HepG2 (cell line): Measurements from ENCODE around the gene TRPT1. TPM values are rescaled to one million over a fixed set of nuclear protein-coding genes. Genes with fewer than 3 reads are reported as not detected.

ENCODE experiments used
- ATAC-seq: fragments of 200-7000 bp; cut with Tn5 transposase; 3 replicates; pipeline ENCODE4 v1.9.1; 2020; ENCODE audit warnings: mild to moderate bottlenecking, moderate library complexity
- BruUV-seq: library from RNA; stranded (reverse); fragments of 400-500 nt; replicated peaks from 2 replicates; lab custom pipeline; 2021; lab: Mats Ljungman, UMichigan
- CTCF ChIA-PET: fragments of 300-600 bp; formaldehyde crosslinking; extraction: SDS; loops from one replicate; lab custom pipeline; 2021; ENCODE audit warnings: low total read pairs, inconsistent platforms, low intra/inter-chr PET ratio; lab: Yijun Ruan, JAX
- POLR2A ChIA-PET: fragments of 350-600 bp; sonication (Branson Sonifier 250); formaldehyde crosslinking; loops from one replicate; lab custom pipeline; 2020; ENCODE audit warnings: antibody characterized with exemption, inconsistent platforms; lab: Yijun Ruan, JAX
- DNase-seq: peaks from one replicate; pipeline ENCODE4 v3.0.0-alpha.2; 2015; ENCODE audit warnings: low spot score
- FAIRE-seq: peaks from 3 replicates; lab custom pipeline; 2011; peaks lifted over from hg19 to GRCh38; lab: Jason Lieb, UNC
- H2AFZ ChIP-seq: one replicate; pipeline ENCODE4 v1.6.1; 2011; ENCODE audit warnings: low read length, inconsistent platforms
- H3K27ac ChIP-seq: fragments of 300-600 bp; 3 replicates; pipeline ENCODE4 v1.8.0; 2011; ENCODE audit warnings: mixed run types, mild to moderate bottlenecking, mixed read lengths, low read length, inconsistent platforms; ENCODE audit not compliant: insufficient read depth; ENCODE audit errors: extremely low read length
- H3K27me3 ChIP-seq, 2 experiments: fragments of 200-600 bp in 1 of 2; 2 replicates in 1 of 2; 3 replicates in 1 of 2; pipeline versions ENCODE4 v1.6.0 to v1.8.0; 2011; ENCODE audit warnings: low read length in 2 of 2, mild to moderate bottlenecking in 2 of 2, moderate library complexity in 2 of 2, inconsistent platforms in 1 of 2; ENCODE audit not compliant: insufficient read depth in 2 of 2, control insufficient read depth in 1 of 2
- H3K36me3 ChIP-seq, 2 experiments: fragments of 200-600 bp in 1 of 2; replicated peaks in 1 of 2; 2 replicates in 1 of 2; 3 replicates in 1 of 2; pipeline versions ENCODE4 v1.5.1 to v1.8.0; 2011; ENCODE audit warnings: low read length in 2 of 2, inconsistent platforms in 1 of 2; ENCODE audit not compliant: insufficient read depth in 2 of 2, control insufficient read depth in 1 of 2
- H3K4me1 ChIP-seq: 2 replicates; pipeline ENCODE4 v1.5.1; 2012; ENCODE audit warnings: low read length, inconsistent platforms; ENCODE audit not compliant: insufficient read depth
- H3K4me2 ChIP-seq: 2 replicates; pipeline ENCODE4 v1.6.0; 2011; ENCODE audit warnings: low read depth, low read length, inconsistent platforms
- H3K4me3 ChIP-seq, 3 experiments: fragments of 200-600 bp in 1 of 3; sonication (generic), shearing (Covaris generic) in 1 of 3; replicated peaks in 1 of 3; 2 replicates each; pipeline ENCODE4 v1.5.1; 2011 to 2016; ENCODE audit warnings: low read length in 3 of 3, inconsistent platforms in 2 of 3, low read depth in 2 of 3, mild to moderate bottlenecking in 2 of 3, control low read depth in 1 of 3, mixed read lengths in 1 of 3; ENCODE audit not compliant: insufficient read depth in 1 of 3
- H3K79me2 ChIP-seq: one replicate; pipeline ENCODE4 v1.6.1; 2011; ENCODE audit warnings: low read length, inconsistent platforms; ENCODE audit not compliant: insufficient read depth
- H3K9ac ChIP-seq: 2 replicates; pipeline ENCODE4 v1.6.0; 2011; ENCODE audit warnings: mild to moderate bottlenecking, low read depth, low read length, inconsistent platforms; ENCODE audit not compliant: insufficient read depth
- H3K9me3 ChIP-seq: 2 replicates; pipeline ENCODE4 v1.5.1; 2012; ENCODE audit warnings: mild to moderate bottlenecking, low read length
- H4K20me1 ChIP-seq: 2 replicates; pipeline ENCODE4 v1.6.0; 2011; ENCODE audit warnings: inconsistent platforms, mild to moderate bottlenecking, low read length, moderate library complexity; ENCODE audit not compliant: insufficient read depth
- KDM6A ChIP-seq: IDR thresholded peaks from 2 replicates; pipeline ENCODE4 v1.6.1; 2016; ENCODE audit warnings: low read depth
- PHB2 ChIP-seq: fragments of 450-650 bp; IDR thresholded peaks from 2 replicates; pipeline ENCODE4 v1.6.1; 2018; ENCODE audit not compliant: partially characterized antibody
- PPARG ChIP-seq: conservative IDR thresholded peaks from 2 replicates; pipeline ENCODE4 v1.6.1; 2016; ENCODE audit warnings: missing biosample characterization, missing genetic modification reagents
- RORA ChIP-seq: sonication (generic); formaldehyde crosslinking; IDR thresholded peaks from 2 replicates; pipeline ENCODE4 v1.5.0; 2020; ENCODE audit warnings: mild to moderate bottlenecking, missing genetic modification reagents, moderate library complexity
- SRSF1 ChIP-seq: fragments of 200-400 bp; formaldehyde crosslinking; optimal IDR thresholded peaks from 2 replicates; pipeline ENCODE3; 2017; ENCODE audit warnings: mild to moderate bottlenecking, low read depth, low read length, moderate library complexity
- TEAD2 ChIP-seq: sonication (generic); formaldehyde crosslinking; IDR thresholded peaks from 2 replicates; pipeline ENCODE4 v1.9.0; 2021; ENCODE audit warnings: missing genetic modification reagents
- ZNF343 ChIP-seq: sonication (generic); formaldehyde crosslinking; IDR thresholded peaks from 2 replicates; pipeline ENCODE4 v1.4.0; 2020; ENCODE audit warnings: mild to moderate bottlenecking, missing genetic modification reagents
- WGBS: methylation state at CpG from one replicate; pipeline ENCODE4 v1.1.6; 2017; ENCODE audit warnings: low lambda C conversion rate; 5-methylcytosine and 5-hydroxymethylcytosine counted together
- in situ Hi-C: cut with HindIII; loops from 2 replicates; pipeline ENCODE4 v1.10.0; 2017; ENCODE audit warnings: low pct_unique_long_range_greater_than_20kb; ENCODE audit not compliant: extremely low pct_ligation_motif_present
- intact Hi-C: fragments of 100-400 bp; cut with micrococcal nuclease; formaldehyde crosslinking; loops from one replicate; pipeline ENCODE4 v1.10.0; 2022; ENCODE audit not compliant: unreplicated experiment
- polyA plus RNA-seq, 8 experiments: library from polyadenylated mRNA; depleted of rRNA in 3 of 8; stranded (reverse) in 7 of 8; unstranded in 1 of 8; fragments of >200 nt; fragmentation: Illumina TruSeq in 4 of 8; extraction: Trizol in 4 of 8; gene quantifications; 2 replicates each; pipeline versions ENCODE4 v1.2.1 to v1.2.3, GENCODE V29; 2011 to 2016; ENCODE audit warnings: low read depth in 4 of 8, missing spikeins in 1 of 8, mixed read lengths in 1 of 8; ENCODE audit not compliant: insufficient read depth in 1 of 8
- total RNA-seq, 5 experiments: library from RNA; depleted of rRNA; stranded (reverse); fragments of >200 nt; fragmentation: Illumina TruSeq; extraction: Trizol; gene quantifications; 2 replicates each; pipeline ENCODE4 v1.2.3, GENCODE V29; 2016; ENCODE audit warnings: low read depth in 1 of 5
- TF ChIP-seq, protein P1 (sequence below): sonication (generic); formaldehyde crosslinking; IDR thresholded peaks from 2 replicates; pipeline ENCODE4 v1.5.0; 2020; ENCODE audit warnings: mild to moderate bottlenecking, missing genetic modification reagents
- TF ChIP-seq, protein P2 (sequence below): sonication (generic); formaldehyde crosslinking; IDR thresholded peaks from 2 replicates; pipeline ENCODE4 v1.4.0; 2020; ENCODE audit warnings: missing genetic modification reagents
- TF ChIP-seq, protein P3 (sequence below): sonication (generic); formaldehyde crosslinking; IDR thresholded peaks from 2 replicates; pipeline ENCODE4 v1.4.0; 2020; ENCODE audit warnings: missing genetic modification reagents, borderline replicate concordance
- TF ChIP-seq, protein P4 (sequence below): sonication (generic); formaldehyde crosslinking; IDR thresholded peaks from 2 replicates; pipeline ENCODE4 v1.8.0; 2022; ENCODE audit warnings: mild to moderate bottlenecking, missing genetic modification reagents, moderate library complexity

TRPT1 gene
- total and polyA plus RNA-seq, 2 of the 13 experiments (the other 11 are each of a cell fraction or from before 2014, with no cell fraction given): 24.8 to 40.7 TPM

DNA sequence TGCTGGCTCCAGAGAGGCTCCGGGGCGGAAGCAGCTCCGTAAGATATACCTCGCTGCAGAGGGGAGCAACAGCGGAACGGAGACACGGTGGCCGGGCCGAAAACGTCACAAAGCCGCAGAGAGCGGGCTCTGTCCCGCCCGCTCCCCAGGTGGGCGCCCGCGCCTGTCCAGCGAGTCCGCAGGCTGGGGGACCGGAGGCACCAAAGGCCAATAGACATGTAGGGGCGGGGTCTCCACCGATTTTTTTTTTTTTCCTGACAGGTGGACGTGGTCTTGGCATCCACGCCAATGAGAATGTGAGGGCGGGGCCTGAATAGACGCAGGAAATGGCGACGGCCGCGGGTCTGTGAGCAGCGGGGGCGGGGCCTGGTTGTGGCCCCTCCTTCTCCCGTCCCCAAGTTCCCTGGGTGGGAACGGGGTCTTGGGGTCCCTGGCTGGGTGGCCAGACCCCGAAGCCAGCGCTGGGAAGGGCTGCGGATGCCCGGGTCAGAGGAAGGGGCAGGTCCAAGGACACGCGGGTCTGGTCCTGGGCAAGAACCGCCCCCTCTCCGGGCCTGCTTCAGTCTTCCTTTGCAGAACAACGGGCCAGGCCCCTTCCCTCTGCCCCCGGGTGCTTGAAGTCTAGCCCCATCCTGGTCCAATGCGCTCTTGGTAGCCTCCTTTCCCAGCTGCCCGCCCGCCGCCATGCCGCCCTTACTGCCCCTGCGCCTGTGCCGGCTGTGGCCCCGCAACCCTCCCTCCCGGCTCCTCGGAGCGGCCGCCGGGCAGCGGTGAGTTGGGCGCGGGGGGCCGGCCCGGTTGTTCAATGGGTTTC lies 4.4 kb upstream of the TRPT1 start, which contains the start of gene DNAJC4:
DNAJC4 (plus strand) TSS at position 378 of the 814 bp plus-strand sequence; CDS start at position 685, 307 bp downstream.
- Histone ChIP-seq H3K4me2 (peak within 1 kb of the TSS; percentile 88), H3K27me3 (no peaks in the 10 kb centered on the region), H3K27ac (peak within 1 kb of the TSS; percentile 75), H3K79me2 (peaks cover 1% of the 10 kb centered on the region), H3K9me3 (no peaks in the 10 kb centered on the region), H3K9ac (peak within 1 kb of the TSS; percentile 80), H3K36me3 (no peaks in the 10 kb centered on the region), H3K4me3 (peak within 1 kb of the TSS; percentile 94 to 96 (median 95)), H3K4me1 (peaks cover 58% of the 10 kb centered on the region), H2AFZ (no peak within 1 kb of the TSS), H4K20me1 (no peaks in the 10 kb centered on the region)
- ChIA-PET POLR2A (interaction anchor here (1.0 to 2.6 kb wide), 2 partner anchors 11 to 40 kb away, joined by 4 to 8 read pairs; partner anchors contain the start of gene FKBP2), CTCF (no interaction called here)
- ATAC-seq: peak; percentile 64
- BruUV-seq: no TSS peak
- peak; percentile 96 for DNase-seq
- 7% methylated on average over 5 of the region's 62 CpGs for WGBS
- peak; percentile 73 for FAIRE-seq
- in situ Hi-C loops (no loop called here), intact Hi-C loops (no loop called here)
- TF ChIP-seq TEAD2 (CRISPR knock-in tag): no peak
- TF ChIP-seq KDM6A: no peak
- TF ChIP-seq, protein P1, sequence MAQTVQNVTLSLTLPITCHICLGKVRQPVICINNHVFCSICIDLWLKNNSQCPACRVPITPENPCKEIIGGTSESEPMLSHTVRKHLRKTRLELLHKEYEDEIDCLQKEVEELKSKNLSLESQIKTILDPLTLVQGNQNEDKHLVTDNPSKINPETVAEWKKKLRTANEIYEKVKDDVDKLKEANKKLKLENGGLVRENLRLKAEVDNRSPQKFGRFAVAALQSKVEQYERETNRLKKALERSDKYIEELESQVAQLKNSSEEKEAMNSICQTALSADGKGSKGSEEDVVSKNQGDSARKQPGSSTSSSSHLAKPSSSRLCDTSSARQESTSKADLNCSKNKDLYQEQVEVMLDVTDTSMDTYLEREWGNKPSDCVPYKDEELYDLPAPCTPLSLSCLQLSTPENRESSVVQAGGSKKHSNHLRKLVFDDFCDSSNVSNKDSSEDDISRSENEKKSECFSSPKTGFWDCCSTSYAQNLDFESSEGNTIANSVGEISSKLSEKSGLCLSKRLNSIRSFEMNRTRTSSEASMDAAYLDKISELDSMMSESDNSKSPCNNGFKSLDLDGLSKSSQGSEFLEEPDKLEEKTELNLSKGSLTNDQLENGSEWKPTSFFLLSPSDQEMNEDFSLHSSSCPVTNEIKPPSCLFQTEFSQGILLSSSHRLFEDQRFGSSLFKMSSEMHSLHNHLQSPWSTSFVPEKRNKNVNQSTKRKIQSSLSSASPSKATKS (CRISPR knock-in tag): no peak
- no peak; the same call in 1 of the 2 replicates for TF ChIP-seq PPARG
- TF ChIP-seq ZNF343: no peak
- TF ChIP-seq RORA (CRISPR knock-in tag): no peak
- TF ChIP-seq, protein P2, sequence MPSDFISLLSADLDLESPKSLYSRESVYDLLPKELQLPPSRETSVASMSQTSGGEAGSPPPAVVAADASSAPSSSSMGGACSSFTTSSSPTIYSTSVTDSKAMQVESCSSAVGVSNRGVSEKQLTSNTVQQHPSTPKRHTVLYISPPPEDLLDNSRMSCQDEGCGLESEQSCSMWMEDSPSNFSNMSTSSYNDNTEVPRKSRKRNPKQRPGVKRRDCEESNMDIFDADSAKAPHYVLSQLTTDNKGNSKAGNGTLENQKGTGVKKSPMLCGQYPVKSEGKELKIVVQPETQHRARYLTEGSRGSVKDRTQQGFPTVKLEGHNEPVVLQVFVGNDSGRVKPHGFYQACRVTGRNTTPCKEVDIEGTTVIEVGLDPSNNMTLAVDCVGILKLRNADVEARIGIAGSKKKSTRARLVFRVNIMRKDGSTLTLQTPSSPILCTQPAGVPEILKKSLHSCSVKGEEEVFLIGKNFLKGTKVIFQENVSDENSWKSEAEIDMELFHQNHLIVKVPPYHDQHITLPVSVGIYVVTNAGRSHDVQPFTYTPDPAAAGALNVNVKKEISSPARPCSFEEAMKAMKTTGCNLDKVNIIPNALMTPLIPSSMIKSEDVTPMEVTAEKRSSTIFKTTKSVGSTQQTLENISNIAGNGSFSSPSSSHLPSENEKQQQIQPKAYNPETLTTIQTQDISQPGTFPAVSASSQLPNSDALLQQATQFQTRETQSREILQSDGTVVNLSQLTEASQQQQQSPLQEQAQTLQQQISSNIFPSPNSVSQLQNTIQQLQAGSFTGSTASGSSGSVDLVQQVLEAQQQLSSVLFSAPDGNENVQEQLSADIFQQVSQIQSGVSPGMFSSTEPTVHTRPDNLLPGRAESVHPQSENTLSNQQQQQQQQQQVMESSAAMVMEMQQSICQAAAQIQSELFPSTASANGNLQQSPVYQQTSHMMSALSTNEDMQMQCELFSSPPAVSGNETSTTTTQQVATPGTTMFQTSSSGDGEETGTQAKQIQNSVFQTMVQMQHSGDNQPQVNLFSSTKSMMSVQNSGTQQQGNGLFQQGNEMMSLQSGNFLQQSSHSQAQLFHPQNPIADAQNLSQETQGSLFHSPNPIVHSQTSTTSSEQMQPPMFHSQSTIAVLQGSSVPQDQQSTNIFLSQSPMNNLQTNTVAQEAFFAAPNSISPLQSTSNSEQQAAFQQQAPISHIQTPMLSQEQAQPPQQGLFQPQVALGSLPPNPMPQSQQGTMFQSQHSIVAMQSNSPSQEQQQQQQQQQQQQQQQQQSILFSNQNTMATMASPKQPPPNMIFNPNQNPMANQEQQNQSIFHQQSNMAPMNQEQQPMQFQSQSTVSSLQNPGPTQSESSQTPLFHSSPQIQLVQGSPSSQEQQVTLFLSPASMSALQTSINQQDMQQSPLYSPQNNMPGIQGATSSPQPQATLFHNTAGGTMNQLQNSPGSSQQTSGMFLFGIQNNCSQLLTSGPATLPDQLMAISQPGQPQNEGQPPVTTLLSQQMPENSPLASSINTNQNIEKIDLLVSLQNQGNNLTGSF: no peak
- no peak for TF ChIP-seq SRSF1
- no peak for TF ChIP-seq PHB2
- TF ChIP-seq, protein P3, sequence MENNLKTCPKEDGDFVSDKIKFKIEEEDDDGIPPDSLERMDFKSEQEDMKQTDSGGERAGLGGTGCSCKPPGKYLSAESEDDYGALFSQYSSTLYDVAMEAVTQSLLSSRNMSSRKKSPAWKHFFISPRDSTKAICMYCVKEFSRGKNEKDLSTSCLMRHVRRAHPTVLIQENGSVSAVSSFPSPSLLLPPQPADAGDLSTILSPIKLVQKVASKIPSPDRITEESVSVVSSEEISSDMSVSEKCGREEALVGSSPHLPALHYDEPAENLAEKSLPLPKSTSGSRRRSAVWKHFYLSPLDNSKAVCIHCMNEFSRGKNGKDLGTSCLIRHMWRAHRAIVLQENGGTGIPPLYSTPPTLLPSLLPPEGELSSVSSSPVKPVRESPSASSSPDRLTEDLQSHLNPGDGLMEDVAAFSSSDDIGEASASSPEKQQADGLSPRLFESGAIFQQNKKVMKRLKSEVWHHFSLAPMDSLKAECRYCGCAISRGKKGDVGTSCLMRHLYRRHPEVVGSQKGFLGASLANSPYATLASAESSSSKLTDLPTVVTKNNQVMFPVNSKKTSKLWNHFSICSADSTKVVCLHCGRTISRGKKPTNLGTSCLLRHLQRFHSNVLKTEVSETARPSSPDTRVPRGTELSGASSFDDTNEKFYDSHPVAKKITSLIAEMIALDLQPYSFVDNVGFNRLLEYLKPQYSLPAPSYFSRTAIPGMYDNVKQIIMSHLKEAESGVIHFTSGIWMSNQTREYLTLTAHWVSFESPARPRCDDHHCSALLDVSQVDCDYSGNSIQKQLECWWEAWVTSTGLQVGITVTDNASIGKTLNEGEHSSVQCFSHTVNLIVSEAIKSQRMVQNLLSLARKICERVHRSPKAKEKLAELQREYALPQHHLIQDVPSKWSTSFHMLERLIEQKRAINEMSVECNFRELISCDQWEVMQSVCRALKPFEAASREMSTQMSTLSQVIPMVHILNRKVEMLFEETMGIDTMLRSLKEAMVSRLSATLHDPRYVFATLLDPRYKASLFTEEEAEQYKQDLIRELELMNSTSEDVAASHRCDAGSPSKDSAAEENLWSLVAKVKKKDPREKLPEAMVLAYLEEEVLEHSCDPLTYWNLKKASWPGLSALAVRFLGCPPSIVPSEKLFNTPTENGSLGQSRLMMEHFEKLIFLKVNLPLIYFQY (CRISPR knock-in tag): peak; percentile 16; the same call in 1 of the 2 replicates
- TF ChIP-seq, protein P4, sequence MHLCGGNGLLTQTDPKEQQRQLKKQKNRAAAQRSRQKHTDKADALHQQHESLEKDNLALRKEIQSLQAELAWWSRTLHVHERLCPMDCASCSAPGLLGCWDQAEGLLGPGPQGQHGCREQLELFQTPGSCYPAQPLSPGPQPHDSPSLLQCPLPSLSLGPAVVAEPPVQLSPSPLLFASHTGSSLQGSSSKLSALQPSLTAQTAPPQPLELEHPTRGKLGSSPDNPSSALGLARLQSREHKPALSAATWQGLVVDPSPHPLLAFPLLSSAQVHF (CRISPR knock-in tag): no peak
